Measurements from ENCODE around the gene PCNX4. TPM values are rescaled to one million over a fixed set of nuclear protein-coding genes. Genes with fewer than 3 reads are reported as not detected.

Gene PCNX4
- total RNA-seq, 1 donor from 2014 or later, result 39.8 TPM

- DNase-seq (ENCODE audit: low read depth) (no peak), FAIRE-seq (no peak)
- H3K4me3 ChIP-seq (ENCODE audit: low read depth, low read length), result no peak overlapping the region
- H3K36me3 ChIP-seq (ENCODE audit: control insufficient read depth, insufficient read depth, low read length), result no peaks in the 10 kb centered on the region
- no peaks in the 10 kb centered on the region for H3K27me3 ChIP-seq (ENCODE audit: control insufficient read depth, insufficient read depth, low read length)
- TF ChIP-seq CTCF (IDR thresholded peaks at IDR 0.05; ENCODE audit: insufficient read depth, low read length, severe bottlenecking), result no peak
These were observed 74.4 kb downstream of the PCNX4 start for GRCh38 chr14:60166142-60166541.

- Histone ChIP-seq H3K36me3 (ENCODE audit: control insufficient read depth, insufficient read depth, low read length) (no peaks in the 10 kb centered on the region), H3K4me3 (ENCODE audit: low read depth, low read length) (no peak overlapping the region), H3K27me3 (ENCODE audit: control insufficient read depth, insufficient read depth, low read length) (no peaks in the 10 kb centered on the region)
- no peak for TF ChIP-seq CTCF (IDR thresholded peaks at IDR 0.05; ENCODE audit: insufficient read depth, low read length, severe bottlenecking)
- FAIRE-seq, result peak; percentile 18
- no peak for DNase-seq (ENCODE audit: low read depth)
These were observed 78.0 kb downstream of the PCNX4 start for GRCh38 chr14:60169722-60170121.

- Histone ChIP-seq H3K36me3 (ENCODE audit: control insufficient read depth, insufficient read depth, low read length) (no peaks in the 10 kb centered on the region), H3K4me3 (ENCODE audit: low read depth, low read length) (no peak overlapping the region), H3K27me3 (ENCODE audit: control insufficient read depth, insufficient read depth, low read length) (no peaks in the 10 kb centered on the region)
- FAIRE-seq, result no peak
- no peak for DNase-seq (ENCODE audit: low read depth)
- no peak for TF ChIP-seq CTCF (IDR thresholded peaks at IDR 0.05; ENCODE audit: insufficient read depth, low read length, severe bottlenecking)
These were observed 79.2 kb downstream of the PCNX4 start for GRCh38 chr14:60170948-60171347.

GRCh38 chr14:60171690-60172089, 80.0 kb downstream of the PCNX4 start:
- FAIRE-seq, result no peak
- no peak for TF ChIP-seq CTCF (IDR thresholded peaks at IDR 0.05; ENCODE audit: insufficient read depth, low read length, severe bottlenecking)

GRCh38 chr14:60174352-60175254, 82.9 kb downstream of the PCNX4 start:
- Histone ChIP-seq H3K4me3 (ENCODE audit: low read depth, low read length) (no peak overlapping the region), H3K36me3 (ENCODE audit: control insufficient read depth, insufficient read depth, low read length) (no peaks in the 10 kb centered on the region), H3K27me3 (ENCODE audit: control insufficient read depth, insufficient read depth, low read length) (no peaks in the 10 kb centered on the region)
- TF ChIP-seq CTCF (IDR thresholded peaks at IDR 0.05; ENCODE audit: insufficient read depth, low read length, severe bottlenecking), result no peak
- FAIRE-seq (no peak), DNase-seq (ENCODE audit: low read depth) (no peak)

More at GRCh38 chr14:60171690-60172089, 80.0 kb downstream of the PCNX4 start:
- no peak overlapping the region for H3K4me3 ChIP-seq (ENCODE audit: low read depth, low read length)
- no peaks in the 10 kb centered on the region for H3K27me3 ChIP-seq (ENCODE audit: control insufficient read depth, insufficient read depth, low read length)
- no peaks in the 10 kb centered on the region for H3K36me3 ChIP-seq (ENCODE audit: control insufficient read depth, insufficient read depth, low read length)
- DNase-seq (ENCODE audit: low read depth), result no peak
